NK-92 treated with Interleukin-12 subunit alpha and Interleukin-12 subunit beta, amount 100 ng/mL, for 24 hours (cell line): ENCODE measurements around the gene THSD4.

Source experiments
- DNase-seq: peaks from one replicate; lab custom pipeline; 2025; lab: John Stamatoyannopoulos, UW

Gene THSD4

GRCh38 chr15:71454462-71454996, 339.3 kb downstream of the THSD4 start:
- no peak for DNase-seq

GRCh38 chr15:71455107-71455506, 339.8 kb downstream of the THSD4 start:
- DNase-seq = no peak

- no peak for DNase-seq
These were observed 340.6 kb downstream of the THSD4 start for GRCh38 chr15:71455878-71456277.

- DNase-seq = no peak
These were observed 341.1 kb downstream of the THSD4 start for GRCh38 chr15:71456362-71456761.

- no peak for DNase-seq
These were observed 341.5 kb downstream of the THSD4 start for GRCh38 chr15:71456811-71457210.

GRCh38 chr15:71458089-71458660, 342.9 kb downstream of the THSD4 start:
- DNase-seq = no peak

GRCh38 chr15:71461748-71462147, 346.5 kb downstream of the THSD4 start:
- DNase-seq = no peak

- no peak for DNase-seq
These were observed 347.4 kb downstream of the THSD4 start for GRCh38 chr15:71462638-71463037.

GRCh38 chr15:71463156-71463665, 347.9 kb downstream of the THSD4 start:
- no peak for DNase-seq

- DNase-seq = no peak
These were observed 350.1 kb downstream of the THSD4 start for GRCh38 chr15:71465131-71465955.

GRCh38 chr15:71468715-71469114, 353.4 kb downstream of the THSD4 start:
- no peak for DNase-seq

GRCh38 chr15:71469413-71469812, 354.1 kb downstream of the THSD4 start:
- no peak for DNase-seq

- DNase-seq = peak; percentile 37
These were observed 356.1 kb downstream of the THSD4 start for GRCh38 chr15:71471347-71471746.

- no peak for DNase-seq
These were observed 357.3 kb downstream of the THSD4 start for GRCh38 chr15:71472566-71472965.

GRCh38 chr15:71473751-71474150, 358.5 kb downstream of the THSD4 start:
- DNase-seq = no peak

- DNase-seq = no peak
These were observed 361.6 kb downstream of the THSD4 start for GRCh38 chr15:71476823-71477222.

- no peak for DNase-seq
These were observed 365.3 kb downstream of the THSD4 start for GRCh38 chr15:71480556-71480955.

- no peak for DNase-seq
These were observed 368.8 kb downstream of the THSD4 start for GRCh38 chr15:71484080-71484479.

GRCh38 chr15:71485094-71485693, 369.9 kb downstream of the THSD4 start:
- DNase-seq = no peak

- no peak for DNase-seq
These were observed 374.3 kb downstream of the THSD4 start for GRCh38 chr15:71489570-71489969.

- DNase-seq = no peak
These were observed 378.3 kb downstream of the THSD4 start for GRCh38 chr15:71493526-71493925.

- DNase-seq = no peak
These were observed 379.5 kb downstream of the THSD4 start for GRCh38 chr15:71494563-71495397.
